GM21723 (cell line): ENCODE data around the gene BTG4.

ENCODE experiments used
- ATAC-seq: cut with Tn5 transposase; IDR thresholded peaks from one replicate; pipeline ENCODE4 v1.9.1; 2021; ENCODE audit warnings: mild to moderate bottlenecking, moderate library complexity; ENCODE audit not compliant: unreplicated experiment

The BTG4 gene

GRCh38 chr11:111456859-111457730 is 55.1 kb downstream of the BTG4 start:
- ATAC-seq: no peak

- ATAC-seq: no peak
Measured at GRCh38 chr11:111456086-111456858, 55.9 kb downstream of the BTG4 start.

DNA sequence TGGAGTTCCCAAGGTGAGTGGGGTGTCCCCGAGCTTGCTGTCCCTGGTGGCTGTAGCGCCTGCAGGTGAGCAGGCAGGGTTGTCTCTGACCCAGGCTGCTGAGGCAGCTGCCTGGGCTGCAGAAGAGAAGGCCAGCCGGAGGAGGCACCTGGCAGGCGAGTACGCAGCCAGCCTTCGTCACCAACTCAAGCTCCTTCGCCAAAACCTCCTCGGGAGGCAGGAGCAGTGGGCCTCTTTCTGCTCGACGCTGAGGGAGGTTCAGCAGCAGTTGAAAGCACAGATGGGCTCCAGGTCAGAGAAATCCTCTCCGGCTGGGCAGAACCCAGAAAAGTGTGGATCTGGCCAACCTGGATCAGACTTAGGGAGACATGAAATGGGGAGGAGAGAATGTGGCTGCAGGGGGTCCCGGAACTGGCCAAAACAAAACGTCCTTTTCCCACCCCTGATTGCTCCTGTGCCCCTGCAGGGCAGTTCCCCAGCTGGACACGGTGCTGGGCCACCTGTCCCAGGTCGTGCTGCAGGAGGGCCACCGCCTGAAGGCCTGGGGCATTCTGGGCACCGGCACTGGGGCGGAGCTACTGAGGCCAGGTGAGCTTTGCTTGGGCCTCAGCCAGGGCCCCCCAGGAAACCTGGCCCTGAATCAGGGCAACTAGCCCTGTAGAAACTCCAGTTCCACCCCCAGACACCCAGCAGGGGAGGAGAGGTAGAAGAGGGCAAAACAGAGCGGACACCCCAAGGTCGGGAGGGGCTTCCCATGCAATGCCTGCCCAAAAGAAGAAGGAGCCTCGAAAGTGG is 56.7 kb downstream of the BTG4 start:
- ATAC-seq: no peak

GRCh38 chr11:111454561-111455192 is 57.5 kb downstream of the BTG4 start:
- no peak for ATAC-seq

- ATAC-seq: no peak
Measured at GRCh38 chr11:111452817-111453552, 59.2 kb downstream of the BTG4 start.

GRCh38 chr11:111452146-111452545 is 60.0 kb downstream of the BTG4 start:
- ATAC-seq: no peak

GRCh38 chr11:111450480-111451320 is 61.5 kb downstream of the BTG4 start:
- ATAC-seq: peak; percentile 69

GRCh38 chr11:111449696-111450479 is 62.3 kb downstream of the BTG4 start:
- ATAC-seq: no peak

GRCh38 chr11:111448831-111449557 is 63.2 kb downstream of the BTG4 start:
- no peak for ATAC-seq

DNA sequence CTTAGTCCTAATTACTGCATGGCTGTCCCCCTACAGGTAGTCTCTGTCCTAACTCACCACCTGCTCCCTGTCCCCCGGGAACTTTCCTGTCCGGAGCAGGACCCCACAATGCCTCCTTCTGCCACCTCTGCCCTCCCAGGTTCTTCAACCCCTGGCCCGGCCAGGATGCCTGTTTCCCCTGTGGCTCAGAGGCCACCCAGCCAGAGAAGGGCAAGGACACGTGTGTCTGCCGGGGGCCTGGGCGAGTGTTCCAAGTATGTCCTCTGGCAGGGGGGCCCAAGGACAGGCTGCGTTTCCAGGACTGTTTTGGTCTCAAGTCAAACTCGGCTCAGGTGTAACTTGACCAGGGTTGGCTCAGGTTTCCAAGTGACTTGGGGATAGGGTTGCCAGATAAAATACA is 63.8 kb downstream of the BTG4 start:
- no peak for ATAC-seq

- ATAC-seq: no peak
Measured at GRCh38 chr11:111447931-111448330, 64.3 kb downstream of the BTG4 start.

- no peak for ATAC-seq
Measured at GRCh38 chr11:111447112-111447471, 65.1 kb downstream of the BTG4 start.

DNA sequence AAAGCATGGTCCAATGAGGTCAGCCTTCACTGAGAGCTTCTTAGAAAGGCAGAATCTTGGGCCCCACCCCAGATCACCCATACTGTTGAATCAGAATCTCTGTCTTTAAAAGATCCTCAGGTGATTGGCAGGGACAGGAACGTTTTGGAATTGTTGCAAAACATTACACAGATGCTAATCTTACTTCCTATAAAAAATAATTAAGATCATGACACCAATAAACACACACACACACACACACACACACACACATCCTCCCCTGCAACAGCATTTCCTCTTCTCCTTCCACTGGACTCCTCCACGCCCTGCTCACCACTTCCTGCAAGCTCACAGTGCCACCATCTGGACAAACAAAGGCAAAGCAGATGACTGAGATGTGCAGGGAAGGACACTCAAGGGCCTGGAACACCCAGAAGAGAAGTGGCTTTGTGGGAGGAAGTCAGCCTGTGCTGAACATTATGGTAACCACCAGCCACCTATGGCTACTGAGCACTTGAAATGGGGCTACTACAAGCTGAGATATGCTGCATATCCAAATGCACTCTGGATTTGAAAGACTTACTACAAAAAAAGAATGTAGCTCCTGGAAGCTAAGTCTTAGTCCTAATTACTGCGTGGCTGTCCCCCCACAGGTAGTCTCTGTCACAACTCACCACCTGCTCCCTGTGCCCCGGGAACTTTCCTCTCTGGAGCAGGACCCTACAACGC is 65.6 kb downstream of the BTG4 start:
- peak; percentile 96 for ATAC-seq

- ATAC-seq: no peak
Measured at GRCh38 chr11:111445586-111445985, 66.6 kb downstream of the BTG4 start.
